SK-N-SH (cell line): ENCODE measurements around the gene NBEAL2. TPM values are rescaled to one million over a fixed set of nuclear protein-coding genes. Genes with fewer than 3 reads are reported as not detected.

Experiments used
- CTCF ChIA-PET: fragments of 300-600, 350-600 bp; formaldehyde crosslinking; extraction: SDS; loops from one replicate; lab custom pipeline; 2021; lab: Yijun Ruan, JAX
- POLR2A ChIA-PET: fragments of 350-600 bp; sonication (Branson Sonifier 250); formaldehyde crosslinking; extraction: SDS; loops from one replicate; lab custom pipeline; 2020; ENCODE audit warnings: antibody characterized with exemption, inconsistent platforms; lab: Yijun Ruan, JAX
- DNase-seq: peaks from one replicate; pipeline ENCODE4 v3.0.0; 2012
- H2AFZ ChIP-seq: fragments of 200-600 bp; sonication (generic); 2 replicates; pipeline ENCODE4 v1.8.1; 2016; ENCODE audit warnings: antibody characterized with exemption, mild to moderate bottlenecking, low read depth
- H3F3A ChIP-seq: fragments of 200-600 bp; sonication (generic); replicated peaks from 2 replicates; pipeline ENCODE3; 2016; ENCODE audit warnings: antibody characterized with exemption, mild to moderate bottlenecking; ENCODE audit not compliant: insufficient read depth
- H3K27ac ChIP-seq, 2 experiments: fragments of 200-500 bp in 1 of 2; fragments of 200-600 bp in 1 of 2; sonication (Bioruptor generic) in 1 of 2; sonication (generic), shearing (Covaris generic) in 1 of 2; 2 replicates each; pipeline versions ENCODE4 v1.5.1 to v1.6.1; 2014 to 2016; ENCODE audit warnings: low read depth in 2 of 2, inconsistent platforms in 1 of 2, low read length in 1 of 2, mild to moderate bottlenecking in 1 of 2, mixed read lengths in 1 of 2
- H3K27me3 ChIP-seq: fragments of 200-600 bp; sonication (generic), shearing (Covaris generic); 2 replicates; pipeline ENCODE4 v1.6.1; 2016; ENCODE audit warnings: mixed run types; ENCODE audit not compliant: insufficient read depth
- H3K36me3 ChIP-seq, 2 experiments: fragments of 200-500 bp in 1 of 2; fragments of 200-600 bp in 1 of 2; sonication (Bioruptor generic) in 1 of 2; sonication (generic) in 1 of 2; replicated peaks in 1 of 2; 2 replicates each; pipeline versions ENCODE3 to v1.5.1; 2014 to 2016; ENCODE audit warnings: low read length in 1 of 2, mild to moderate bottlenecking in 1 of 2; ENCODE audit not compliant: insufficient read depth in 2 of 2, control insufficient read depth in 1 of 2
- H3K4me1 ChIP-seq, 2 experiments: fragments of 200-500 bp in 1 of 2; fragments of 200-600 bp in 1 of 2; sonication (Bioruptor generic) in 1 of 2; sonication (generic), shearing (Covaris generic) in 1 of 2; 2 replicates each; pipeline versions ENCODE4 v1.5.1 to v1.6.1; 2014 to 2016; ENCODE audit warnings: low read depth in 1 of 2, low read length in 1 of 2, mixed run types in 1 of 2; ENCODE audit not compliant: insufficient read depth in 2 of 2, control insufficient read depth in 1 of 2
- H3K4me2 ChIP-seq: fragments of 200-600 bp; sonication (generic), shearing (Covaris generic); 2 replicates; pipeline ENCODE4 v1.6.1; 2017; ENCODE audit warnings: mixed run types
- H3K4me3 ChIP-seq, 2 experiments: fragments of 200-500 bp in 1 of 2; fragments of 200-600 bp in 1 of 2; sonication (Bioruptor generic) in 1 of 2; sonication (generic), shearing (Covaris generic) in 1 of 2; 2 replicates each; pipeline versions ENCODE4 v1.5.1 to v1.8.1; 2014 to 2016; ENCODE audit warnings: low read depth in 2 of 2, inconsistent platforms in 1 of 2, low read length in 1 of 2, mild to moderate bottlenecking in 1 of 2, mixed read lengths in 1 of 2, moderate library complexity in 1 of 2
- H3K79me2 ChIP-seq: fragments of 200-600 bp; sonication (generic); 2 replicates; pipeline ENCODE4 v1.8.1; 2017; ENCODE audit warnings: mild to moderate bottlenecking; ENCODE audit not compliant: insufficient read depth
- H3K9ac ChIP-seq: fragments of 200-600 bp; sonication (generic); 2 replicates; pipeline ENCODE4 v1.6.1; 2017; ENCODE audit warnings: mixed run types
- H3K9me2 ChIP-seq: fragments of 200-600 bp; sonication (generic); 2 replicates; pipeline ENCODE4 v1.6.1; 2017; ENCODE audit warnings: mixed run types
- H3K9me3 ChIP-seq: fragments of 200-600 bp; sonication (generic); 2 replicates; pipeline ENCODE4 v1.6.1; 2017; ENCODE audit warnings: mixed run types, mild to moderate bottlenecking, moderate library complexity
- H4K20me1 ChIP-seq: fragments of 200-600 bp; sonication (generic); 2 replicates; pipeline ENCODE4 v1.6.1; 2017; ENCODE audit warnings: mild to moderate bottlenecking, mixed run types; ENCODE audit not compliant: insufficient read depth
- CTCF ChIP-seq: fragments of 200-600 bp; sonication (generic); IDR thresholded peaks from 2 replicates; pipeline ENCODE4 v1.6.1; 2017; ENCODE audit warnings: antibody characterized with exemption, mild to moderate bottlenecking, moderate library complexity
- EP300 ChIP-seq, 2 experiments: IDR thresholded peaks; 2 replicates each; pipeline versions ENCODE4 v1.4.0 to v1.6.1; 2012; ENCODE audit warnings: borderline replicate concordance in 1 of 2, low read depth in 1 of 2, low read length in 1 of 2
- FOSL2 ChIP-seq: IDR thresholded peaks from 2 replicates; pipeline ENCODE4 v1.4.0; 2012; ENCODE audit warnings: low read depth, mild to moderate bottlenecking, moderate library complexity, borderline replicate concordance
- FOXJ3 ChIP-seq: sonication (generic); formaldehyde crosslinking; IDR thresholded peaks from 2 replicates; pipeline ENCODE4 v1.5.1; 2020; ENCODE audit warnings: mild to moderate bottlenecking, missing genetic modification reagents
- FOXM1 ChIP-seq: IDR thresholded peaks from 2 replicates; pipeline ENCODE4 v1.4.0; 2012; ENCODE audit warnings: low read depth, mild to moderate bottlenecking
- GABPA ChIP-seq: IDR thresholded peaks from 2 replicates; pipeline ENCODE4 v1.4.0; 2012; ENCODE audit warnings: low read depth, mild to moderate bottlenecking
- IRF3 ChIP-seq: fragments of 150-350 bp; IDR thresholded peaks from 2 replicates; pipeline ENCODE4 v1.6.1; 2016; ENCODE audit warnings: mild to moderate bottlenecking, low read depth, low read length
- MXI1 ChIP-seq: IDR thresholded peaks from 2 replicates; pipeline ENCODE4 v1.6.1; 2012; ENCODE audit warnings: mild to moderate bottlenecking, low read depth, low read length, improper control_type of control experiment
- NFIC ChIP-seq: IDR thresholded peaks from 2 replicates; pipeline ENCODE4 v1.4.0; 2012; ENCODE audit warnings: borderline replicate concordance
- PBX3 ChIP-seq: IDR thresholded peaks from 2 replicates; pipeline ENCODE4; 2012
- POLR2AphosphoS5 ChIP-seq: IDR thresholded peaks from 2 replicates; pipeline ENCODE4 v1.6.1; 2012; ENCODE audit warnings: low read depth, low read length
- RCOR1 ChIP-seq: fragments of 150-350 bp; IDR thresholded peaks from 2 replicates; pipeline ENCODE4 v1.6.1; 2017; ENCODE audit warnings: antibody characterized with exemption, low read length
- REST ChIP-seq: IDR thresholded peaks from 2 replicates; pipeline ENCODE4 v1.6.1; 2012; ENCODE audit warnings: mild to moderate bottlenecking, low read depth, low read length, moderate library complexity
- RFX5 ChIP-seq: IDR thresholded peaks from 2 replicates; pipeline ENCODE4 v1.6.1; 2012; ENCODE audit warnings: mild to moderate bottlenecking, improper control_type of control experiment, low read length
- RXRA ChIP-seq: IDR thresholded peaks from 2 replicates; pipeline ENCODE4 v1.4.0; 2012; ENCODE audit warnings: low read depth, mild to moderate bottlenecking, borderline replicate concordance
- SMC3 ChIP-seq: IDR thresholded peaks from 2 replicates; pipeline ENCODE4 v1.6.1; 2012; ENCODE audit warnings: low read depth, low read length, improper control_type of control experiment
- TCF12 ChIP-seq: IDR thresholded peaks from 2 replicates; pipeline ENCODE4 v1.4.0; 2012
- USF2 ChIP-seq: fragments of 150-350 bp; IDR thresholded peaks from 2 replicates; pipeline ENCODE4 v1.6.1; 2017; ENCODE audit warnings: antibody characterized with exemption, low read length, low read depth, borderline replicate concordance
- YY1 ChIP-seq: IDR thresholded peaks from 2 replicates; pipeline ENCODE4 v1.4.0; 2012; ENCODE audit warnings: low read depth, mild to moderate bottlenecking
- ZBTB33 ChIP-seq: IDR thresholded peaks from 2 replicates; pipeline ENCODE4 v1.4.0; 2012; ENCODE audit warnings: low read depth, borderline replicate concordance
- WGBS: methylation state at CpG from one replicate; pipeline ENCODE4 v1.1.6; 2017; ENCODE audit warnings: low lambda C conversion rate; 5-methylcytosine and 5-hydroxymethylcytosine counted together
- polyA plus RNA-seq, 3 experiments: library from polyadenylated mRNA; depleted of rRNA; stranded (reverse); fragments of >200 nt; gene quantifications; 2 replicates each; pipeline ENCODE4 v1.2.3, GENCODE V29; 2012

Gene NBEAL2
- polyA plus RNA-seq, 1 of the 3 experiments (the other 2 are of a cell fraction), result 20.3 TPM

- no peak overlapping the region for H2AFZ ChIP-seq
- no peak for TF ChIP-seq SMC3
- TF ChIP-seq USF2, result no peak
- no peak for TF ChIP-seq EP300 (IDR thresholded peaks at IDR 0.05; ENCODE audit: borderline replicate concordance in 1 of 2, low read depth in 1 of 2, low read length in 1 of 2)
- no peak for TF ChIP-seq CTCF
- TF ChIP-seq TCF12, result no peak
- TF ChIP-seq YY1, result no peak
- TF ChIP-seq REST, result no peak
- TF ChIP-seq GABPA, result no peak
- TF ChIP-seq RCOR1, result no peak
- TF ChIP-seq MXI1, result no peak
- no peak for TF ChIP-seq PBX3
- no peak for TF ChIP-seq IRF3
- TF ChIP-seq FOSL2, result no peak
- no peak for TF ChIP-seq FOXM1
- TF ChIP-seq FOXJ3 (CRISPR knock-in tag), result no peak
- TF ChIP-seq RFX5, result no peak
- no peak for TF ChIP-seq POLR2AphosphoS5
- no peak for TF ChIP-seq ZBTB33
- TF ChIP-seq RXRA, result no peak
- TF ChIP-seq NFIC, result no peak
- DNase-seq, result no peak
- WGBS, result 85% methylated on average over 6 of the region's 17 CpGs
- H3K27me3 ChIP-seq, result no peaks in the 10 kb centered on the region
- H3K27ac ChIP-seq, result no peak overlapping the region
- H4K20me1 ChIP-seq, result no peaks in the 10 kb centered on the region
- no peaks in the 10 kb centered on the region; a peak in 1 of 4 replicates for H3K4me1 ChIP-seq
- ChIA-PET POLR2A (no interaction called here), CTCF (no interaction called here)
- no peak overlapping the region for H3K4me3 ChIP-seq
- peaks cover 0 to 4% of the 10 kb centered on the region in 2 experiments for H3K36me3 ChIP-seq
- no peak overlapping the region for H3K9ac ChIP-seq
- H3K9me3 ChIP-seq, result no peaks in the 10 kb centered on the region
- no peaks in the 10 kb centered on the region for H3K9me2 ChIP-seq
- no peaks in the 10 kb centered on the region for H3F3A ChIP-seq
- no peak overlapping the region for H3K4me2 ChIP-seq
- H3K79me2 ChIP-seq, result no peaks in the 10 kb centered on the region
Observed at GRCh38 chr3:46989146-46989810, 9.8 kb downstream of the NBEAL2 start.
